Activated CD4-positive, alpha-beta T cell treated with anti-CD3 and anti-CD28 coated beads, Interleukin-2, amount 50 U/mL, for 48 hours (primary cell): ENCODE measurements around the gene CRHR1.

Source experiments
- DNase-seq, 2 experiments: peaks; one replicate each; pipeline ENCODE4 v3.0.0-alpha.2; 2020

CRHR1 gene

DNA sequence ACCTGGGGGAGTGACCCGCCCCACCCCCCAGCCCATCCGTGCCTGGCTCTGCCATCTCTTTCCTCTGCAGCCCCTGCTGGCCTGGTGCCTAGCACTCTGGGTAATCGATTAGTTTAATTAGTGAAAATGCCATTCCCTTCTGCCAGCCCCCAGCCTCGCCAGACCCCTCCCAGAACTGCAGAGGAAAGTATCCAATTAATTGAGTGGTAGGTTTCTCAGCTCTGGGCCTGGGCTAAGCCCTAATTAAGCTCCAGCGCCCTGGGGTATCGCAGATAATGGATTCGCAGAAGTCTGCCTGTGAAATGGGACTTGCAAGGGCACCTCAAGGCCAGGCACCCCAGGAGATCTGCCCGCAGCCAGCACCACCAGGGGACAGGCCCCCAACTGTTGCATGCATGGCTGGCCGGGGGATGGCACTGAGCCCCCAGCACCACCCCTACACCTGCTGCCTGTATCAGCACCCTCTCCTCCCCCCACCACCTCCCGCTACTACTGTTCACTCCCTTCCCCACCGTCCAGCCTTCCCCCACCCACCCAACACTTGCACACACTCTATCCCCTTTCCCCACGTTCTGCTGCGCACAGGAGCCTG lies 40.9 kb downstream of the CRHR1 start:
- DNase-seq: no peak

DNA sequence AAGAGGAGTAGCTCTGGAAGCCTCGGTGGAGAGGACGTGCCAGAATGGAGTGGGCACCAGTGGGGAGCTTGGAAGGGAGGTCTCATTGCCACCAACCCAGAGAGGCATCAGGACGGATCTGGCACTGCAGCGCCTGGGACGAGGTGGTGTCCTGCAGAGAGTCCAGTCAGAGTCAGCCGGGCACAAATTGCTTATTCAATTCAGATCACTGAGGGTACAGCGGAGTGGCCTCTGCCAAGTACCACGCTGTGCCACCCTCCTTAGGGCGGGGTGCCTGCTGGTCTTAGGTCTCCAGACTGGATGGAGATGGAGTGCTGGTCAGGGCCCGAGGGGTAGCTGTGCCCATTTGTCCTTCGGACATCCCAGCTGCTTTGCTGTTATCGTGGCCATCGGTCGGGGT lies 41.7 kb downstream of the CRHR1 start:
- DNase-seq: no peak

- DNase-seq: no peak
Observed at GRCh38 chr17:45826919-45827588, 42.9 kb downstream of the CRHR1 start.

- DNase-seq: no peak
Observed at GRCh38 chr17:45828171-45828570, 44.1 kb downstream of the CRHR1 start.

DNA sequence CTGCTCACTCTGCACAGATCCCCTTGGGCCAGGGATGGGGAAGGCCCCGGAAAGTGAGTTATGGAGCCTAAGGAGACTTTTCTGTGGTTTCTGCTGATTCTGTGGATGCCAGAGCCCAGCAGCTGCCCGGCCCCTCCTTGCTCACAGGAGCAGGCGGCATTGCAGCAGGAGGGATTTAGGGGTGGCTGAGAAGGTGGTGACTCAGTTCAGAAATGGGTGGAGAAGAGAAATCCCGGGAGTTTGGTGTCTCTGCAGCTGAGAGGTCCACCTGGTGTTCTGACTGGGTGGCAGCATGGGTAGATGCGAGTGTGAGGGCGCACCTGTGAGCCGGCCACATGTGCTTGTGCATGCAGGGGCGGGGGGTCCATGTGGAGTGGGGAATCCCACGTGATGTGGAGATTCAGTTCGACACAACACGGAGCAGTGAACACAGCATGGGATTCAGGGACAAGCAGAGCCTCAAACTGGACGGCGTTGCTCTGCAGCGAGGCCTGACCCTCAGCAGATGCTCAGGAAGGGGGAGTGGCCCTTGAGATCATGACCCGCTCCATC lies 44.5 kb downstream of the CRHR1 start:
- no peak for DNase-seq

GRCh38 chr17:45833920-45834319 lies 49.8 kb downstream of the CRHR1 start:
- DNase-seq: no peak

- DNase-seq: no peak
Observed at GRCh38 chr17:45834471-45835396, 50.6 kb downstream of the CRHR1 start.

- DNase-seq: no peak
Observed at GRCh38 chr17:45835481-45835880, 51.4 kb downstream of the CRHR1 start.

- DNase-seq: no peak
Observed at GRCh38 chr17:45836047-45837044, 52.2 kb downstream of the CRHR1 start.

DNA sequence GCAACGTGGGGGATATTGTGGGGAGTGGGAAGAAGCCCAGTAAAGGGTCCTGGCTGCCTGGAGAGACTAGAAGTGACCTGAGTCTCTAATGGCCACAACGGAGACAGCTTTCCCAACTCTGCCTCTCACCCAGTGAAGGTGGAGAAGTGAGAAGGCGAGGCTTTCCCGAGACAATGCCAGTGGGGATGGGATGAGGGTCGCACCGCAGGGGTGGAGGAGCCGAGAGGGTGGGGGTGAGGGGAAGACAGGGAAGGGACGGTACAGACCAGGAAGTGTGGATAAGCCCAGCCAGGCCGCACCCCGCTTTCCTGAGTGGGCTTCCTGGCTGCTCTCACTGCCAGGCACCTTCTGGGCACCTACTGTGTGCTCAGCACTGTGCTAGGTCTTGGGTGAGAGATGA lies 53.1 kb downstream of the CRHR1 start:
- no peak for DNase-seq

DNA sequence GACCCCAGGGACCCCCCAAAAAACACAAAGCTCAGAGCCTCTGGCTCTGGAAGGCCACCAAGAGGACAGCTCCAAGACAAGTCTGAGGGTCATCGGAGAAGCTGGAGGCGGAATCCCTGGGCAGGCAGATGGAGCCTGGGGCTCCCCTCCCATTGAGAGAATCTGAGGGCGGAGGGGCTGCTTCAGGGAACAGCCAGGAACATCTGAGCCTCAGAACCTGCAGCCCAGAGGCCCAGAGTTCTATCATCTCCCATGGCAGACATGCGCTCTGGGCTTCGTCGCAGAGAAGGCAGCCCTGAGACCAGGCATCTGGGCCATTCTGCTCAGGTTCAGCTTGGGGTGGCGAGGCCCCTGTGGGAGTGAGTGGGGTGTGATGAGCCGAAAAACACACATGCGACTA lies 53.5 kb downstream of the CRHR1 start:
- no peak for DNase-seq

GRCh38 chr17:45838751-45839295 lies 54.7 kb downstream of the CRHR1 start:
- DNase-seq: no peak

DNA sequence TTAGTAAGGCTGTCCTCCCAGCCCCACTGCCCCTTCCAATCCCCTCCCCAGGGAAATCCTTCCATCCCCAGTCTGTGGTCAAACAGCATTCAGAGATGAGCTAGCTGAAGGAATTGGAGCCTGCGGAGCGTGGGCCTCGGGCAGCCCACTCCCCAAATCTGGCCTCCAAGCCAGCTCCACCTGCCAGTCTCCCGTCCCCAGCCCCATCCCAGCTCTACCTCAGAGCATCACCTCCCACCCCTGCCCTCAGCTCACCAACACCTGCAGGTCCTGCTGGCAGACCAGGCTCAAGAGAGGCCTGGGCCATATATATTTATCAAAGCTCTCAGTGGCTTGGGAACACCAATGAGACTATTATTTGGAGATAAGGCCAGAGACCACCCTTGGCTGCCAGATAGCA lies 55.3 kb downstream of the CRHR1 start:
- DNase-seq: no peak

- DNase-seq: no peak
Observed at GRCh38 chr17:45841186-45841585, 57.1 kb downstream of the CRHR1 start.

- DNase-seq: no peak
Observed at GRCh38 chr17:45841883-45842525, 57.9 kb downstream of the CRHR1 start.

- no peak for DNase-seq
Observed at GRCh38 chr17:45843722-45844121, 59.6 kb downstream of the CRHR1 start.

- DNase-seq: no peak
Observed at GRCh38 chr17:45844695-45845375, 60.7 kb downstream of the CRHR1 start, which contains the start of gene SPPL2C. Gene SPPL2C, plus strand, starts transcription at chr17:45844881. Its CDS starts 26 bp downstream, at chr17:45844907.

GRCh38 chr17:45845376-45846185 lies 61.5 kb downstream of the CRHR1 start:
- DNase-seq: no peak

GRCh38 chr17:45846223-45846622 lies 62.1 kb downstream of the CRHR1 start:
- DNase-seq: no peak

- DNase-seq: no peak
Observed at GRCh38 chr17:45846646-45847045, 62.5 kb downstream of the CRHR1 start.
